Measurements from ENCODE around the gene RNF126. TPM values are rescaled to one million over a fixed set of nuclear protein-coding genes. Genes with fewer than 3 reads are reported as not detected.
"Not testable (repeated sequence)": the region's sequence is repeated elsewhere in the genome, so short reads cannot be mapped to it uniquely, and the experiment has no call there.

RNF126 gene
- total RNA-seq, 1 experiment from 2014 or later, result 61.2 TPM

DNA sequence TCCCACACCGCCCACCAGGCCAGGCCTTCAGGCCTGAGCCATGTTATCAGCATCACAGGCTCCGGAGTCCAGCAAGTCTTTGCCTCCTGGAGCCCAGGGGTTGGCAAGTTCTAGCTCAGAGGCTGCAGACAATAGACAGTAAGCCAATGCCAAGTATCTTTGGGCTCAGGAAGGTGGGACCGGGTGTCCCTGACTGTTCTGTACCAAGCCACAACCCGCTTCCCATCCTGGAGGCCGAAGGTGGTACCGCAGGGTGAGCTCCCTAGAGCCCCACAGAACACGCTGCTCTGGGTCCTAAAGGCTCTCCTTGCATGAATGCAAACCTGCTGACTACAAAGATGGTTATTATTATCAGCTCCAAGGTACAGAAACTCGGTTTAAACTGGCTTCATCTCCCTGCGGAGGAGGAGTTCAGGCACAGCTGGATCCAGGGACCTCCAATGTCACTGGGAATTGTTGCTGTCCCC, 7.6 kb upstream of the RNF126 start:
- in situ Hi-C loops (cut with HindIII; ENCODE audit: low pct_unique_long_range_greater_than_20kb, low sequenced_read_pairs), result no loop called here

GRCh38 chr19:668675-669434, 5.8 kb upstream of the RNF126 start:
- intact Hi-C loops (cut with micrococcal nuclease; ENCODE audit: unreplicated experiment); POLR2A ChIA-PET; H3K4me1 ChIP-seq (ENCODE audit: control insufficient read depth, insufficient read depth, low read length); H3K27ac ChIP-seq (ENCODE audit: low read length); DNase-seq (ENCODE audit: low read depth, low spot score); H3K27me3 ChIP-seq (ENCODE audit: control insufficient read depth, insufficient read depth, low read length); H3K4me3 ChIP-seq (ENCODE audit: low read depth in 2 of 2, low read length in 2 of 2); H3K9me3 ChIP-seq (ENCODE audit: control insufficient read depth, insufficient read depth, low read depth, low read length); in situ Hi-C loops (cut with HindIII; ENCODE audit: low pct_unique_long_range_greater_than_20kb, low sequenced_read_pairs); BruUV-seq (replicated peaks); ATAC-seq; H3K36me3 ChIP-seq (ENCODE audit: control insufficient read depth, insufficient read depth, low read length): not testable (repeated sequence)
- CTCF ChIA-PET, result interaction anchor here (0.6 kb wide), 1 partner anchor 73 kb away, joined by 8 read pairs; no protein-coding TSS in a partner anchor

More for the DNA sequence above, 7.6 kb upstream of the RNF126 start:
- TF ChIP-seq TCF7L2 (IDR thresholded peaks at IDR 0.05; ENCODE audit: low read depth, low read length) (no peak), CTCF (IDR thresholded peaks at IDR 0.05) (no peak), REST (IDR thresholded peaks at IDR 0.05; ENCODE audit: insufficient read depth in 1 of 2, low read depth in 2 of 2, low read length in 1 of 2) (no peak), POLR2AphosphoS5 (IDR thresholded peaks at IDR 0.05; ENCODE audit: low read depth, low read length) (no peak), SIN3A (IDR thresholded peaks at IDR 0.05; ENCODE audit: borderline replicate concordance, insufficient read depth, low read depth, low read length) (no peak)
- no peak overlapping the region for H3K27ac ChIP-seq (ENCODE audit: low read length)
- no peaks in the 10 kb centered on the region for H3K36me3 ChIP-seq (ENCODE audit: control insufficient read depth, insufficient read depth, low read length)
- no peaks in the 10 kb centered on the region for H3K9me3 ChIP-seq (ENCODE audit: control insufficient read depth, insufficient read depth, low read depth, low read length)
- intact Hi-C loops (cut with micrococcal nuclease; ENCODE audit: unreplicated experiment), result loop anchor here (5.0 kb wide), 1 partner anchor 62 kb away; no protein-coding TSS in a partner anchor
- no peaks in the 10 kb centered on the region for H3K27me3 ChIP-seq (ENCODE audit: control insufficient read depth, insufficient read depth, low read length)
- H3K4me1 ChIP-seq (ENCODE audit: control insufficient read depth, insufficient read depth, low read length), result peaks cover 6% of the 10 kb centered on the region
- DNase-seq (ENCODE audit: low read depth, low spot score) (no peak), ATAC-seq (peak; percentile 43; the same call in 1 of the 2 replicates)
- POLR2A ChIA-PET, result no interaction called here
- CTCF ChIA-PET, result interaction anchor here (0.5 kb wide), 1 partner anchor 43 kb away, joined by 6 read pairs; no protein-coding TSS in a partner anchor
- H3K4me3 ChIP-seq (ENCODE audit: low read depth in 2 of 2, low read length in 2 of 2), result no peak overlapping the region
- BruUV-seq (replicated peaks), result no TSS peak

GRCh38 chr19:666985-667573, 4.1 kb upstream of the RNF126 start:
- H3K27me3 ChIP-seq (ENCODE audit: control insufficient read depth, insufficient read depth, low read length); H3K4me1 ChIP-seq (ENCODE audit: control insufficient read depth, insufficient read depth, low read length); ATAC-seq; in situ Hi-C loops (cut with HindIII; ENCODE audit: low pct_unique_long_range_greater_than_20kb, low sequenced_read_pairs); CTCF ChIA-PET; H3K27ac ChIP-seq (ENCODE audit: low read length); DNase-seq (ENCODE audit: low read depth, low spot score); H3K9me3 ChIP-seq (ENCODE audit: control insufficient read depth, insufficient read depth, low read depth, low read length); H3K36me3 ChIP-seq (ENCODE audit: control insufficient read depth, insufficient read depth, low read length); intact Hi-C loops (cut with micrococcal nuclease; ENCODE audit: unreplicated experiment); H3K4me3 ChIP-seq (ENCODE audit: low read depth in 2 of 2, low read length in 2 of 2); BruUV-seq (replicated peaks); POLR2A ChIA-PET: not testable (repeated sequence)

Data from Panc1 (cell line).